ENCODE measurements around the gene MARCKSL1. TPM values are rescaled to one million over a fixed set of nuclear protein-coding genes. Genes with fewer than 3 reads are reported as not detected.

MARCKSL1 gene
- total and polyA plus RNA-seq, 10 donors, result 25.7 to 120 (median 65.3) TPM

- TF ChIP-seq, protein P1, sequence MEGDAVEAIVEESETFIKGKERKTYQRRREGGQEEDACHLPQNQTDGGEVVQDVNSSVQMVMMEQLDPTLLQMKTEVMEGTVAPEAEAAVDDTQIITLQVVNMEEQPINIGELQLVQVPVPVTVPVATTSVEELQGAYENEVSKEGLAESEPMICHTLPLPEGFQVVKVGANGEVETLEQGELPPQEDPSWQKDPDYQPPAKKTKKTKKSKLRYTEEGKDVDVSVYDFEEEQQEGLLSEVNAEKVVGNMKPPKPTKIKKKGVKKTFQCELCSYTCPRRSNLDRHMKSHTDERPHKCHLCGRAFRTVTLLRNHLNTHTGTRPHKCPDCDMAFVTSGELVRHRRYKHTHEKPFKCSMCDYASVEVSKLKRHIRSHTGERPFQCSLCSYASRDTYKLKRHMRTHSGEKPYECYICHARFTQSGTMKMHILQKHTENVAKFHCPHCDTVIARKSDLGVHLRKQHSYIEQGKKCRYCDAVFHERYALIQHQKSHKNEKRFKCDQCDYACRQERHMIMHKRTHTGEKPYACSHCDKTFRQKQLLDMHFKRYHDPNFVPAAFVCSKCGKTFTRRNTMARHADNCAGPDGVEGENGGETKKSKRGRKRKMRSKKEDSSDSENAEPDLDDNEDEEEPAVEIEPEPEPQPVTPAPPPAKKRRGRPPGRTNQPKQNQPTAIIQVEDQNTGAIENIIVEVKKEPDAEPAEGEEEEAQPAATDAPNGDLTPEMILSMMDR (IDR thresholded peaks at IDR 0.05 in 8 of 11, conservative IDR thresholded peaks at IDR 0.05 in 3 of 11), result peak in 8 of 11 experiments; percentile 13 to 52 (median 38)
- TF ChIP-seq POLR2A (IDR thresholded peaks at IDR 0.05), result no peak
- TF ChIP-seq POLR2AphosphoS5 (IDR thresholded peaks at IDR 0.05), result peak; percentile 36 to 78 (median 67)
- intact Hi-C loops (cut with DNase I; ENCODE audit: low total_unique reads), result no loop called here
- peaks cover 8 to 40% (median 30%) of the 10 kb centered on the region in 6 donors for H3K4me1 ChIP-seq
- peak overlapping the region in 7 of 8 donors; percentile 15 to 65 (median 48) for H3K27ac ChIP-seq
- H3K36me3 ChIP-seq, result peaks cover 0 to 53% (median 29%) of the 10 kb centered on the region in 6 donors
- WGBS, 5 donors, result 2 to 8% (median 3%) methylated on average over 17 to 91 of the region's 91 CpGs
- peak; percentile 83 for DNase-seq
- no peaks in the 10 kb centered on the region for H3K9me3 ChIP-seq
- peak overlapping the region in 7 of 8 donors; percentile 15 to 61 (median 27) for H3K4me3 ChIP-seq
- peaks cover 0 to 17% (median 0%) of the 10 kb centered on the region in 7 donors for H3K27me3 ChIP-seq (replicated peaks in 1 of 7)
These were observed 25.8 kb upstream of the MARCKSL1 start for GRCh38 chr1:32361674-32362473.

DNA sequence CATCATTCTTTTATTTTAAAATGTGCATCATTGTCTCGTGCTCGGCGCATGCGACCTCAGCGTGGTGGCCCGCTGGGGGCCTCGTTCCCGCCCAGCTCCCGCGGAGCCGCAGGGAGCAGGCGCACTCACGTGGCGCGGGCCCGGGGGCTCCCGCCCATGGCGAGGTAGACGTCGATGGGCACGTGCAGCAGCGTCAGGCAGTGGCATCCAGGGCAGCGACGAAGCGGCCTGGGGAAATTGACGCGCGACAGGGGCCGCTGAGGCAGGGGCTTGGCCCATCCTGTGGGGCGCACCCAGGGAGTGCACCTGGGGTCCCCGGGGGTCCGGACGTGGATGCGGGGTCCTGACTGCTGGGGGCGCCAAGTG, 25.3 kb upstream of the MARCKSL1 start:
- WGBS, 5 donors, result 67 to 90% (median 70%) methylated on average over 12 to 35 of the region's 35 CpGs
- peak overlapping the region in 6 of 8 donors; percentile 19 to 61 (median 36) for H3K4me3 ChIP-seq
- H3K27me3 ChIP-seq (replicated peaks in 1 of 7), result peaks cover 0 to 17% (median 0%) of the 10 kb centered on the region in 7 donors
- no peaks in the 10 kb centered on the region for H3K9me3 ChIP-seq
- TF ChIP-seq, protein P1 (IDR thresholded peaks at IDR 0.05 in 8 of 11, conservative IDR thresholded peaks at IDR 0.05 in 3 of 11), result no peak
- TF ChIP-seq POLR2AphosphoS5 (IDR thresholded peaks at IDR 0.05), result peak in 2 of 3 donors; percentile 42 to 59
- intact Hi-C loops (cut with DNase I; ENCODE audit: low total_unique reads), result no loop called here
- H3K36me3 ChIP-seq, result peaks cover 0 to 47% (median 24%) of the 10 kb centered on the region in 6 donors
- DNase-seq, result no peak
- peaks cover 8 to 40% (median 30%) of the 10 kb centered on the region in 6 donors for H3K4me1 ChIP-seq
- H3K27ac ChIP-seq, result peak overlapping the region in 3 of 8 donors; percentile 48 to 59 (median 50)

DNA sequence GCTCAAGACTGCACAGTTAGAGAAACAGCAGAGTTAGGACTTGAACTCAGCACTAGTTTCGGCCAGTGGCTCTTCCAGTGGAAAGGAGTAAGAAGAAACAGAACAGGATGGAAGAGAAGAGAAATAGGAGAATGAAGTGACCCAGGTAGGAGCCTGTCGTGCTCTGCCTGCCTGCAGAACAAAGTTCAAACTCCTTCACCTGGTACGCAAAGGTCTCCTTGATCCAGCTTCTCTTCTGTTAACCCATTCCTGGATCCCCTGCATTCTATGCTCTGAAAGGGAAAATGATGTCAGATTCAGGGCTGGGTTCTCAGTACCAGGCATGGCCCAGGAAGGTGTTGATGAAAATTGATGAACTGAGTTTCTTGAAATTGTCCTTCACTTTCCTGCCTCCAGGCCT, 22.4 kb upstream of the MARCKSL1 start:
- 88 to 94% (median 91%) methylated on average over 3 of the region's 3 CpGs for WGBS, 5 donors
- peaks cover 11 to 65% (median 43%) of the 10 kb centered on the region in 6 donors for H3K4me1 ChIP-seq
- H3K4me3 ChIP-seq, result no peak overlapping the region
- H3K27ac ChIP-seq, result no peak overlapping the region
- H3K9me3 ChIP-seq, result no peaks in the 10 kb centered on the region
- TF ChIP-seq POLR2AphosphoS5 (IDR thresholded peaks at IDR 0.05) (no peak), POLR2A (IDR thresholded peaks at IDR 0.05) (no peak)
- TF ChIP-seq, protein P1 (IDR thresholded peaks at IDR 0.05 in 8 of 11, conservative IDR thresholded peaks at IDR 0.05 in 3 of 11), result no peak
- H3K36me3 ChIP-seq, result peaks cover 0 to 18% (median 2%) of the 10 kb centered on the region in 6 donors
- H3K27me3 ChIP-seq (replicated peaks in 1 of 7), result peaks cover 0 to 17% (median 0%) of the 10 kb centered on the region in 7 donors
- intact Hi-C loops (cut with DNase I; ENCODE audit: low total_unique reads), result no loop called here
- DNase-seq, result no peak

- peaks cover 0 to 11% (median 0%) of the 10 kb centered on the region in 6 donors for H3K36me3 ChIP-seq
- intact Hi-C loops (cut with DNase I; ENCODE audit: low total_unique reads), result no loop called here
- H3K27ac ChIP-seq, result peak overlapping the region in 1 of 8 donors; percentile 4
- no peaks in the 10 kb centered on the region for H3K9me3 ChIP-seq
- no peak for DNase-seq
- peaks cover 0 to 17% (median 0%) of the 10 kb centered on the region in 7 donors for H3K27me3 ChIP-seq (replicated peaks in 1 of 7)
- H3K4me1 ChIP-seq, result peaks cover 19 to 69% (median 49%) of the 10 kb centered on the region in 6 donors
- TF ChIP-seq, protein P1 (IDR thresholded peaks at IDR 0.05 in 8 of 11, conservative IDR thresholded peaks at IDR 0.05 in 3 of 11), result no peak
- TF ChIP-seq POLR2AphosphoS5 (IDR thresholded peaks at IDR 0.05) (no peak), POLR2A (IDR thresholded peaks at IDR 0.05) (no peak)
- 80 to 87% (median 84%) methylated on average over 4 to 6 of the region's 6 CpGs for WGBS, 5 donors
- H3K4me3 ChIP-seq, result no peak overlapping the region
These were observed 21.6 kb upstream of the MARCKSL1 start for GRCh38 chr1:32357614-32358013.
